ENCODE measurements around the gene DCP2.

Gene DCP2

GRCh38 chr5:113022661-113023060, 46.1 kb downstream of the DCP2 start:
- no peak for DNase-seq

GRCh38 chr5:113024076-113024697, 47.6 kb downstream of the DCP2 start:
- DNase-seq: no peak

GRCh38 chr5:113025596-113025995, 49.0 kb downstream of the DCP2 start:
- DNase-seq: no peak

GRCh38 chr5:113026211-113026610, 49.6 kb downstream of the DCP2 start:
- DNase-seq: no peak

GRCh38 chr5:113027015-113027414, 50.4 kb downstream of the DCP2 start:
- DNase-seq: no peak

- DNase-seq: no peak
These were observed 50.8 kb downstream of the DCP2 start for GRCh38 chr5:113027431-113027830.

- DNase-seq: no peak
These were observed 53.0 kb downstream of the DCP2 start for GRCh38 chr5:113029614-113030013.

GRCh38 chr5:113031104-113031503, 54.5 kb downstream of the DCP2 start:
- DNase-seq: no peak

GRCh38 chr5:113031557-113031956, 55.0 kb downstream of the DCP2 start:
- DNase-seq: no peak

GRCh38 chr5:113034182-113034773, 57.7 kb downstream of the DCP2 start:
- no peak for DNase-seq

- no peak for DNase-seq
These were observed 58.5 kb downstream of the DCP2 start for GRCh38 chr5:113035096-113035495.

GRCh38 chr5:113036321-113036720, 59.7 kb downstream of the DCP2 start:
- no peak for DNase-seq

- DNase-seq: no peak
These were observed 60.2 kb downstream of the DCP2 start for GRCh38 chr5:113036826-113037225.

- DNase-seq: no peak
These were observed 61.5 kb downstream of the DCP2 start for GRCh38 chr5:113038136-113038535.

GRCh38 chr5:113038714-113039113, 62.1 kb downstream of the DCP2 start:
- no peak for DNase-seq

GRCh38 chr5:113039229-113039933, 62.8 kb downstream of the DCP2 start:
- DNase-seq: no peak

GRCh38 chr5:113039934-113040285, 63.3 kb downstream of the DCP2 start:
- DNase-seq: no peak

- no peak for DNase-seq
These were observed 64.2 kb downstream of the DCP2 start for GRCh38 chr5:113040672-113041260.

GRCh38 chr5:113042491-113043243, 66.1 kb downstream of the DCP2 start:
- DNase-seq: no peak

- no peak for DNase-seq
These were observed 66.9 kb downstream of the DCP2 start for GRCh38 chr5:113043491-113043931.

- DNase-seq: no peak
These were observed 68.3 kb downstream of the DCP2 start for GRCh38 chr5:113044776-113045465.

- DNase-seq: no peak
These were observed 70.6 kb downstream of the DCP2 start for GRCh38 chr5:113047234-113047633.

Data from NCI-H345 (cell line).